Measurements from ENCODE around the gene HBZ.
"Not testable (repeated sequence)": the region's sequence is repeated elsewhere in the genome, so short reads cannot be mapped to it uniquely, and the experiment has no call there.

HBZ gene

GRCh38 chr16:142405-142967 is 10.0 kb upstream of the HBZ start:
- CTCF ChIA-PET: interaction anchor here (0.6 to 3.2 kb wide), 4 partner anchors 10 to 46 kb away, joined by 3 to 10 read pairs (median 6); no protein-coding TSS in a partner anchor
- no peak overlapping the region for H3K4me3 ChIP-seq (ENCODE audit: low read depth, low read length)
- no peak for DNase-seq (ENCODE audit: low read depth, low spot score)
- no peak for TF ChIP-seq CTCF (IDR thresholded peaks at IDR 0.05; ENCODE audit: insufficient read depth, low read length, missing control alignments)
- POLR2A ChIA-PET: no interaction called here

- ChIA-PET CTCF (interaction anchor here (0.6 to 3.2 kb wide), 7 partner anchors 11 to 46 kb away, joined by 3 to 10 read pairs (median 4); partner anchors contain the start of gene HBQ1), POLR2A (no interaction called here)
- no peak for DNase-seq (ENCODE audit: low read depth, low spot score)
- TF ChIP-seq CTCF (IDR thresholded peaks at IDR 0.05; ENCODE audit: insufficient read depth, low read length, missing control alignments): no peak
- H3K4me3 ChIP-seq (ENCODE audit: low read depth, low read length): no peak overlapping the region
Observed at GRCh38 chr16:143047-143446, 9.4 kb upstream of the HBZ start.

GRCh38 chr16:143456-143855 is 9.0 kb upstream of the HBZ start:
- TF ChIP-seq CTCF (IDR thresholded peaks at IDR 0.05; ENCODE audit: insufficient read depth, low read length, missing control alignments): no peak
- CTCF ChIA-PET: interaction anchor here (0.7 to 3.2 kb wide), 5 partner anchors 26 to 47 kb away, joined by 3 to 10 read pairs (median 5); partner anchors contain the start of gene HBQ1
- no peak overlapping the region for H3K4me3 ChIP-seq (ENCODE audit: low read depth, low read length)
- no peak for DNase-seq (ENCODE audit: low read depth, low spot score)
- POLR2A ChIA-PET: no interaction called here

- H3K4me3 ChIP-seq (ENCODE audit: low read depth, low read length): no peak overlapping the region
- POLR2A ChIA-PET: interaction anchor here (0.6 kb wide), 1 partner anchor 40 kb away, joined by 3 read pairs; no protein-coding TSS in a partner anchor
- no peak for TF ChIP-seq CTCF (IDR thresholded peaks at IDR 0.05; ENCODE audit: insufficient read depth, low read length, missing control alignments)
- CTCF ChIA-PET: no interaction called here
- no peak for DNase-seq (ENCODE audit: low read depth, low spot score)
Observed at GRCh38 chr16:144797-145252, 7.6 kb upstream of the HBZ start.

GRCh38 chr16:146646-147045 is 5.8 kb upstream of the HBZ start:
- TF ChIP-seq CTCF (IDR thresholded peaks at IDR 0.05; ENCODE audit: insufficient read depth, low read length, missing control alignments): no peak
- H3K4me3 ChIP-seq (ENCODE audit: low read depth, low read length): no peak overlapping the region
- ChIA-PET CTCF (no interaction called here), POLR2A (no interaction called here)
- DNase-seq (ENCODE audit: low read depth, low spot score): no peak

- no peak overlapping the region for H3K4me3 ChIP-seq (ENCODE audit: low read depth, low read length)
- no peak for TF ChIP-seq CTCF (IDR thresholded peaks at IDR 0.05; ENCODE audit: insufficient read depth, low read length, missing control alignments)
- POLR2A ChIA-PET: no interaction called here
- DNase-seq (ENCODE audit: low read depth, low spot score): peak; percentile 16
- CTCF ChIA-PET: interaction anchor here (1.1 to 2.4 kb wide), 2 partner anchors 32 to 42 kb away, joined by 4 to 8 read pairs; partner anchors contain the start of gene HBQ1
Observed at GRCh38 chr16:149024-149660, 3.3 kb upstream of the HBZ start.

GRCh38 chr16:153129-153521 is 681 bp downstream of the HBZ start:
- H3K4me3 ChIP-seq (ENCODE audit: low read depth, low read length); DNase-seq (ENCODE audit: low read depth, low spot score); CTCF ChIA-PET; POLR2A ChIA-PET: not testable (repeated sequence)

- H3K4me3 ChIP-seq (ENCODE audit: low read depth, low read length); POLR2A ChIA-PET; DNase-seq (ENCODE audit: low read depth, low spot score): not testable (repeated sequence)
- CTCF ChIA-PET: interaction anchor here (2.3 kb wide), 1 partner anchor 27 kb away, joined by 11 read pairs; the partner anchor contains the start of gene HBQ1
Observed at GRCh38 chr16:153550-154216, 1.2 kb downstream of the HBZ start.

All from AG04449 (cell line).